ENCODE data around the gene MYO15A.

Gene MYO15A

DNA sequence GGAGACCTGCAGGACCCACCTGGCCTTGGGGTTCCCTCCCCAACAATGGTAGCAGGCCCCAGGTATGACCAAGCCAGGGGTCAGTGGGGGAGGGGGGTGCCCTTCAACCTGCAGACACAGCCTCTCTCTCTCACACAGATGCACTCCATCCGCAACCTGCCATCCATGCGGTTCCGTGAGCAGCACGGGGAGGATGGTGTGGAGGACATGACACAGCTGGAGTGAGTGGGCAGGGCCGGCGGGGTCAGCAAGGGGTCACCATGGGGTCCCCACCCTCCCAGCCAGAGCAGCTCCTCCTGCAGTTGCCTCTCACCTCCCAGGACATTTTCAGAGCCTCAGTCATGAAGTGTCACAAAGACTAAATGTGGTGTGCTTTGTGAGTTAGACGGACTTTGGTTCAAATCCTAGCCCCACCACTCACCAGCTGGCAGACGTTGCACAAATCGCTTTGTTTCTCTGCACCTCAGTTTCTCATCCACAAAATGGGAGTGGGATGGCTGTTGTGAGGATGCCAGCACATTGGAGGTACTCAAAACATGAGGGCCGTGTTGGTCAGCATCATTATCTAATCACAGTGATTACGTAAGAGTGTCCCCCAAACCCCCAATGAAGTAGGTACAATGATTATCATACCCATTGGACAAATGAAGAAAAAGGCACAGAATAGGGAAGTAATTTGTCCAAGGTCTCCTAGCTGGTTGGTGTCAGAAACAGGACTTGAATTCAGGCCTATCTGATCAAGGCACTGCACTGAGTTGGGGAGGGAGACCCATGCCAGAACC lies 16.0 kb downstream of the MYO15A start:
- DNase-seq (ENCODE audit: low read depth in 2 of 2): no peak

DNA sequence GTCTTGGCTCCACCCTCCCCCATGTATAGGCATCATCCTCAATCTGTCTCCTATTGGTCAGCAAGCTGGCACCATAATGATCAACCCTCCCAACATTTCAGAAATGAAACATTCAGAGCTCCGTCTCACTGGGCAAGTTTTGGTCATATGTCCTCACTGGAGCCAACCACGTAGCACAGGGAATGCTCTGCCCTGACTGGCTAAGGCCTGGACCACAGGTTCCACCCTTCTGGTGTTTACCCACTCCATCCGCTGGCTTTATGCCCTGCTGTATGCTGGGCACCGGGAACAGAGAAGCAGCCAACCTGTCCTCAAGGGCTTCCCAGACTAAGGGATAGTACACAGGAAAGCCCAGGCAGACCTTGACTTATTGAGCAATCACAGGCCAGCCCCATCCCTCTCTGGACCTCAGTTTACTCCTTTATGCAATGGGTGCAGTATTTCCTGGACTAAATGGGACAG lies 20.5 kb downstream of the MYO15A start:
- DNase-seq (ENCODE audit: low read depth in 2 of 2): no peak

DNA sequence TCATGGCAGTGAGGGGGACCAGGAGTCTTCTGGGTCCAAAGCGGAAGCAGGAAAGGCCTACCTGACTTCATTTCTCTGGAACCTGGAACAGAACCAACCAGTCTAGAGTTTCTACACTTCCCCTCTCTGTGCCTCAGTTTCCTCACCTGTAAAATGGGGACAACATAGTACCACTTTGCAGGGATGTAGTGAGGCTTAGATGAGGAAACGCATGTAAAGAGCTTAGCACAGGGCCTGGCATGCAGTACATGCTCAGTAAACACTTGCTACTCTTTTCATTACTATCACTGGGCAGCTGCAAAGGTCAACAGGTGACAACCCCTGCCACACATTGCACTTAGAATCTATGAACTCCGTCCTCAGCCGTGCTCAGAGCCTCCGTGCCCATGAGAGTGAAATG lies 24.2 kb downstream of the MYO15A start:
- DNase-seq (ENCODE audit: low read depth in 2 of 2): no peak

DNA sequence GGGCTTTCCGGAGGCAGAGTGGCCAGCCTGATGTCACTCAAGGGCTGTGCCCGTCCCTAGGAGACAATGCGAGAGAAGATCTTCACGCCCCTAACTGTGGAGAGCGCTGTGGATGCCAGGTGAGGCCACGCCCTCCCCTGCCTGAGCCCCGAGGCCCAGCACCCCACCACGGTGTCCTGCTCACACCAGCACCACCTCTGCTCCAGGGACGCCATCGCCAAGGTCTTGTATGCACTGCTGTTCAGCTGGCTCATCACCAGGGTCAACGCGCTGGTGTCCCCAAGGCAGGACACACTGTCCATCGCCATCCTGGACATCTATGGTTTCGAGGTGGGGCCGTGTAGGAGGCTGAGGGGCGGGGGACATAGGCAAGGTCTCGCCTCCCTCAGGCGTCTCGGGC lies 27.8 kb downstream of the MYO15A start:
- no peak for DNase-seq (ENCODE audit: low read depth in 2 of 2)

DNA sequence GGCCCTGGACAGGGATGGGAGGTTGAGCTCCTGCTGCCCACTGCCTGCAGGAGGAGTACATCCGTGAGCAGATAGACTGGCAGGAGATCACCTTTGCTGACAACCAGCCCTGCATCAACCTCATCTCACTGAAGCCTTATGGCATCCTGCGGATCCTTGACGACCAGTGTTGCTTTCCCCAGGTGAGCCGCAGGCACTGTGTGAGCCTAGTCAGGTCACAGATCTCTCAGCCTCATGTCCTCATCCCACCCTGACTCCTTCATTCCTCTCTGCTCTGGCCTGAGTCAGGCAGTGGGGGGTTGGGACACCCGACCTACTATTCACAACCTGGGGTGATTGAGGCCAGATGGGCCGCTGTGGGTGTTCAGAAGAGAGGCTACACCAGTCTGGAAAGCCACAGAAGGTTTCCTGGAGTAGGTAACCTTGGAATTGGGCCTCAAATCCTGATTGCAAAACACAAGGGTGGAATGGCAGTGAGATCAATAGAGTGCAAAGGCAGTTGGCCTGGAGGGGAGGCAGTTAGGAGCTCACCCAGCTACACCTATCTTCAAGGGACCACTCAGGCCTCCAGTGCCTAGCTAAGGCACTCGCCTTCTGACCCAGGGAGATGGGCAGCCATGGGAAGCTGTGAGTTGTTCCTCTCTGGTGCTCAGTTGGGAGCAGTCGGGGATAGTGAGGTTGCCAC lies 29.7 kb downstream of the MYO15A start:
- DNase-seq (ENCODE audit: low read depth in 2 of 2): no peak

DNA sequence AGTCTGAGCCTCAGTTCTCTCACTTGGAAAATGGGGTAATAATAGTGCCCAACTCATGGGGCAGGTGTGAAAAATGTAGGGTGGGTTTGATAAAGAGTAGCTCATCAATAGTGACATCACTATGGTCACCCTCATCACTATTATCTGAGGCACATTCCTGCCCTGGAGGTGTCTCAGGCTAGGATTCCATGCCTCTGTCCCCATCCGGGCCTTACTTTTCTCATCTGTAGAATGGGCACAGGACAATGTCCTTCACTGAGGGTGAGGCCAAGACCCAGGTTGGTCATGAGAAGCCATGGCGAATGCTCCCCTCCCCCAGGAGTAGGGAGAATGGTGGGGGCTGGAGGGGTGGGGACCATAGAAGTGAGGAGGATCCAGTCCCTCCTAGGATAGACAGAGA lies 30.5 kb downstream of the MYO15A start:
- DNase-seq (ENCODE audit: low read depth in 2 of 2): no peak

DNA sequence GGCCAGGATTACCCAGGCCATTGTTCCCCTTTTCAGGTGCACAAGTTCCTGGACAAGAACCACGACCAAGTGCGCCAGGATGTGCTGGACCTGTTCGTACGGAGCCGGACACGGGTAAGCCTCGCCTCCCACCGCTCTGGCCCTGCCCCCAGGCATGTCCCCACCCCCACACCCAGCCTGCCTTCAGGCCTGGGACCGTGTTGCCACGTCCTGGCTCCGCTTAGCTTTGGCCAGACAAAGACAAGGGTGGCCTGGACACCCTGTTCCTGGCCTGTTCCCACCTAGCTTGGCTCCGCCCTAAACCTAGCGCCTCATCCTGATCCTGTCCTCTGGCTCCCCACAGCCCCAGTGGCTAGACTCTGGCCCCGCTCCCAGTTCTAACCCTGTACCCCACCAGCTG lies 30.9 kb downstream of the MYO15A start:
- DNase-seq (ENCODE audit: low read depth in 2 of 2): no peak

DNA sequence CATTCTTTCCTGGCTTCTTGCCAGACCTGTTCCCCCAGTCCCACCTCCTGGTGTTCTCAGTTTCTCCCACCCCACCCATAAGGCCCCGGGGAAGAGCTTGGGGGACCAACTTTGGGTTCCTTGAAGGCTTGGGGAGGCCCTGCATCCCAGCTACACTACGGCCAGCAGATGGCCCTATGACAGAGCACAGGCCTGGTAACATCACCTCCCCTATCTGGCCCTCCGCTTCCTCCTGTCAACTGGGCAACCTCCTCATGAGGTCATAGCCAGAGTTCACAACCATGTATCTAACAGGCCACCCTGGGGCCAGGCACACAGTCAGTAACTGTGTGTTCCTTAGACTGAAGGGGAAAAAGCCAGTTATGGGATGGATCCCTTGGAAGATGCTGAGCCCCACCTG lies 31.4 kb downstream of the MYO15A start:
- DNase-seq (ENCODE audit: low read depth in 2 of 2): no peak

DNA sequence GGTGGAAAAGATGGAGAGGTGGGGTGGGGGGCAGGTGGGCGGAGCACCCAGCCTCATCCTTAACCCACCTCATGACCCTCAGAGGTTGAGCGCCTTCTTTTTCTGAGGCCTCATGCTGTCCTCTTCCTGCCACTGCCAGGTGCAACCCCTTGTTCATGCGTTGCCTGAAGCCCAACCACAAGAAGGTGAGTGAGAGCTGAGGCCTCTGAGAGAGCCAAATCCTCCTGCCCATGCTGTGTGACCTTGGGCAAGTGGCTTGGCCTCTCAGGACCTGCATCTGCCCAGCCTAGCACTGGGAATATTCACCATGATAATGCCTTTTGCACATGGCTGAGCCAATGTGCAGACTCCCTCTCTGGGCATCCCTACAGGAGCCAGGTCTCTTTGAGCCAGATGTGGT lies 32.1 kb downstream of the MYO15A start:
- no peak for DNase-seq (ENCODE audit: low read depth in 2 of 2)

DNA sequence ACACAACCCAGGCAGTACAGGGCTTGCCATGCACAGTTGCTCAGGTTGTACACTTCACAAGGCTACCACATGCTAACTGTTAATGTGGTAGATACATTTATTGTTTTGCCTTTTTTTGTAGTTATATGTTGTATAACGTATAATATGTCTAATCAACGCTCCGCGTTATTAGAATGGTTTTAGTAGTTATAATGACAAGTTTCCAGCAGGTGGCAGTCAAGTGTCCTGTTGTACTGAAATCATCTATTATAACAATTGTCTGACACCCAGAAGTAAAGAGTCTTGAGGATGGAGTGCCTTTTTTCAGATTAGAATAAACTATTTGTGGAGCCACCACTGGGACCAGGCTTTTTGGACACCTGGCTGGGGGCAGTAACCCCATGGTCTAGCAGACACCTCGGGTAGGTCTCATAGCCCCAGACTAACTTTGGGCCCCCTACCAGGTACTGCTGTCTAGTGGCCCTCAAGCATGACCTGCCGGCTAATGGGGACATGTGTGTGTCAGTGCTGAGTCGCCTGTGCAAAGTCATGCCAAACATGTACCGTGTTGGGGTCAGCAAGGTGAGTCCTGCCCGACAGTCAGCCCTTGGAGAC lies 32.8 kb downstream of the MYO15A start:
- DNase-seq (ENCODE audit: low read depth in 2 of 2): peak in 1 of 2 donors; percentile 7

DNA sequence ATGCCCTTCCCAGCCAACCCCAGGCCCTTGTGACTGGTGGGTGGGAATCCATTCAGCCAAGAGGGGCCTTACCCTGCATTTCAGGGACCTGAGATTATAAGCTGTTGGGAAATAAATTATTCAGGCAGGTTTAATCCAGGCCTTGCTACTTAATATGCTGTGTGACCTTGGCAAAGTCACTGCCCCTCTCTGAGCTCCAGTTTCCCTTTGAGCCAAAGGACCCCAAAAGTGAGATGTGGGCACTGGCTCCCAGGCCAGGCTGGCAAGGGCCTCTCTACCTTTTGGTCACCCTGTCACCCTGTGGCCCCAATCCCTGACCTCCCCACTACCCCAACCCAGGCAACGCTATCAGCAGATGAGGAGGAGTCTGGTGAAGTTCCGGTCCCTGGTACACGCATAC lies 33.9 kb downstream of the MYO15A start:
- no peak for DNase-seq (ENCODE audit: low read depth in 2 of 2)

DNA sequence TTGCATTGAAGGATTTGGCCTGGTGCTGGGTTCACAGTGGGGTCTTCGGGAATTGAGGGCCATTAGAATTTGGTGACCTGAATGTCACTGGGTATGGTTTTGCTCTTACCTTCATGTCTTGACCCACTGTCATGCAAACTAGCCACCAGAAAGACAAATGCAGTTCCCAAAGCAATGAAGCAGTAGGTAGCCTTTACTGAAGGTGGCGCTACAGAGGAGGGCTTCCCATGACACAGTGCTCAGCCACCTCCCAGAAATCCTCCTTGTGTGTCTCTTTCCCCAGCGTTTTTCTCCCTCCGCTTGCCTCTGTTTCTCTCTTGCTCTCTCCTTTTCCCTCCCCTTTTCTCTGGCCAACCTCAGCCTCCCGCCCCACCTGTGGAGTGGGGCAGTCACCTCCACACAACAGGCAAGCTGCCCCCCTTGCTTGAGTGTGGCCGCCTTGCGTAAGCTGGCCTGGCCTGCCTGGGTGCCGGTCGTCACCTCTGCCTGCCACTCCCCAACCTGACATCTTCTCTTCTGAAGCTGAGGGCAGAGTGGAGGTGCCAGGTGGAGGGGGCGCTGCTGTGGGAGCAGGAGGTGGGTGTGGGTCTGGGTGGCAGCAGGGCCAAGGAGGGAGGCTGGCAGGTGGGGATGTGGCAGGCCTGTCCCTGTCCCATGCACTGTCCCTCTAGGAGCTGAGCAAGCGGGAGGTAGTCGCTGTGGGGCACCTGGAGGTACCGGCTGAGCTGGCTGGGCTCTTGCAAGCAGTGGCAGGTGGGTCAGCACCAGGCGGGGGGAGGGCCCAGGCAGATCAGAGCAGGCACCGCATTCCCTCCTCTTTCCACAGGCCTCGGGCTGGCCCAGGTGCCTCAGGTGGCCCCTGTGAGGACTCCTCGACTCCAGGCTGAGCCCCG lies 34.7 kb downstream of the MYO15A start:
- DNase-seq (ENCODE audit: low read depth in 2 of 2): no peak

DNA sequence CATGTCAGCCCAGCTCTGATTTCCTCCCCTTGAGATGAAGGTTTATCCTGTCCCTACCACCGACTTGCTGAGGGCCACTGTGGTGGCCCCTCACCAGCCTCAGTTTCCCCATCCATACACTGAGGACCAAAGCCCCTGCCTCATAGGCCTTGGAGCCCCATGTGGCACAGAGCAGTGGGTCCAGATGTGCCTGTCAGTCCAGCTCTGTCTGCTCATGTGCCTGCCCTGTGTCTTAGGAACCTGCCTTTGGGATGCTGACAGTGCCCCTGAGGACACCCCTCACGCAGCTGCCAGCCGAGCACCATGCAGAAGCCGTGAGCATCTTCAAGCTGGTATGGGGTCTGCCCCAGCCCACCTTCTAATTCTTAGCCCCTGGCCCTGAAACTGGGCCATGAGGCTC lies 35.7 kb downstream of the MYO15A start:
- no peak for DNase-seq (ENCODE audit: low read depth in 2 of 2)

DNA sequence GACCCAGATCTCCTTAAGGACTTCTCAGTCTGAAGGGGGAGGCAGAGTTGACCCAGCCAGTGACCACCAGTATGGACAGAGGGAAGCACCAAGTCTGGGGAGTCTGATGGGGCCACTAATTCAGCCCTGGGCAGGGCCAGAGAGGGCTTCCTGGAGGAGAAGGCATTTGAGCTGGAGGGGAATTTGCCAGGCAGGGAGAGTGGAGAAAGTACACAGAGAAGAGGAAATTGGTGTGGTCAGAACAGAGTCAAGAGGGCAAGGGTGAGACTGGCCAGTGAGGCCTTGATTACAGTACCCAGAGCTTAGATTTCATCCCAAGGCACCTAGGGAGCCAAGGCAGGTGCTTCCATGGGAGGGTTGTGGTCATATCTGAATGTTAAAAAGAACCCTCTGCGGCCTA lies 36.3 kb downstream of the MYO15A start:
- no peak for DNase-seq (ENCODE audit: low read depth in 2 of 2)

DNA sequence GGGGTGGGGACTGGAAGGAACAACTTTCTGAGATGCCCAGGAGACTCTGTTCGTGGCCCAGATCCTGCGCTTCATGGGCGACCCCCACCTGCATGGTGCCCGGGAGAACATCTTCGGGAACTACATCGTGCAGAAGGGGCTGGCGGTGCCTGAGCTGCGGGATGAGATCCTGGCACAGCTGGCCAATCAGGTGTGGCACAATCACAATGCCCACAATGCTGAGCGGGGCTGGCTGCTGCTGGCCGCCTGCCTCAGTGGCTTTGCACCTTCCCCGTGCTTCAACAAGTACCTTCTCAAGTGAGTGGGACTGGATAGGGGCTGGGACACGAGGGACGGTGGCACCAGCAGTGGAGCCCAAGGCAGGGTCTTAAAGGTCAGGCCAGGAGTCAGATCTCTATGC lies 37.3 kb downstream of the MYO15A start:
- no peak for DNase-seq (ENCODE audit: low read depth in 2 of 2)

DNA sequence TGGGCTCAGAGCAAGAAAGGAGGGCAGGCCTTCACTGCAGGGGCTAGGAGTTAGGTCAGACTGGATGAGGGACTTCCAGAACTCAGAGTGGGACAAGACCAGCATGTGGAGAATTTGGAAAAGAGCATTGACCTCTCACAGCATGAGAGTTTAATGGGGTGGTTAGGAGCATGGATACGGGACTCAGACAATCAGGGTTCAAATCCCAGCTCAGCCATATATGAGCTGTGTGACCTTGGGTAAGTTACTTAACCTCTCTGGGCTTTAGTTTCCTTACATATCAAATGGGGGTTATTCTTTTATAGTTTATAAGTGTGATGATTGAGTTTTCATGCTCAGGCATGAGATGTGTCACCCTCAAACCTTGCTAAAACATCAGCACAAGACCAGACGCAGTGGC lies 37.7 kb downstream of the MYO15A start:
- DNase-seq (ENCODE audit: low read depth in 2 of 2): no peak

DNA sequence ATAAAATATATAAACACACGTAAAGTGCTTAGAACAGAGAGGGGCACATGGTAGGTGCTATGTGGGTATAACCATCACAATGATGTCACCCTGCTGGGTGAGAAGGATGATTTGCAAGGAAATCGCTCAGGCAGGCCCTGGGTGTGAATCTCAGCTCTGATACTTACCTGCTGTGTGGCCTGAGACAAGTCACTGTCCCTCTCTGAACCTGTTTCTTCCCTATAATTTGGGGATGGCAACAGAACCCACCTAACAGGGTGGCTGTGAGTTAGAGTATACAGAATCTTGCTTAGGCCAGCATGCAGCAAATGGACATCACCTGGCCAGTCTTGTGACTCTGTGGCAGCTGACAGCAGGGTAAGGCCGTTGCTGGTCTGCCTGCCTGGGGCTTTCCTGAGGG lies 38.4 kb downstream of the MYO15A start:
- no peak for DNase-seq (ENCODE audit: low read depth in 2 of 2)

DNA sequence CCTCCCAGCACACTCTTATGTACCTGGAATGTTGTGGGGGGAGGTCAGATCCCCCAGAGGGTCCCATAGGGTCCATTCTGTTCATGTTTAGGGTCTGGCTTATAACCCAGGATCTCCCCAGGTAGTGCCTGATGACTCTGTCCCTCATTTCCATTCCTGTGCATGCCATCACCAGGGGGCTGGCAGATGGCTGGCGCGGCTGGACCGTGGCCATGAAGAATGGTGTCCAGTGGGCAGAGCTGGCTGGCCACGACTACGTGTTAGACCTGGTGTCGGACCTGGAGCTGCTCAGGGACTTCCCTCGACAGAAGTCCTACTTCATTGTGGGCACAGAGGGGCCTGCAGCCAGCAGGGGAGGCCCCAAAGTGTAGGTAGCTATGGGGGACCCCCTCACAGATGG lies 40.0 kb downstream of the MYO15A start:
- DNase-seq (ENCODE audit: low read depth in 2 of 2): no peak

DNA sequence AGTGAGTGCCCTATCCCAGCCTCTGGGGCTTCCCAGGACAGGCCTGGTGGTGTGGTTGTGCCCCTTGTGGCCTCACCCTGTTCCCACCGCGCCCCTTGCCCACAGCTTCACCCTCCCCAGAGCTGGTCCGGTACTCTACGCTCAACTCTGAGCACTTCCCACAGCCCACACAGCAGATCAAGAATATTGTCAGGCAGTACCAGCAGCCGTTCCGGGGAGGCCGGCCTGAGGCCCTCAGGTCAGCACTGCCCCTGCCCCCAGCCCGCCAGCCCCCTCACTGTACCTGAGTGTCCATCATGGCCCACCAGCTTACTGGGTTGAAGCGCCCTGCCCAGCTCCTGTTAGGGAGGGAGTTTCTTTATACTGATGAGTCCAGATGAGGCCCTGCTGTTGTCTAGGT lies 42.7 kb downstream of the MYO15A start:
- no peak for DNase-seq (ENCODE audit: low read depth in 2 of 2)

DNA sequence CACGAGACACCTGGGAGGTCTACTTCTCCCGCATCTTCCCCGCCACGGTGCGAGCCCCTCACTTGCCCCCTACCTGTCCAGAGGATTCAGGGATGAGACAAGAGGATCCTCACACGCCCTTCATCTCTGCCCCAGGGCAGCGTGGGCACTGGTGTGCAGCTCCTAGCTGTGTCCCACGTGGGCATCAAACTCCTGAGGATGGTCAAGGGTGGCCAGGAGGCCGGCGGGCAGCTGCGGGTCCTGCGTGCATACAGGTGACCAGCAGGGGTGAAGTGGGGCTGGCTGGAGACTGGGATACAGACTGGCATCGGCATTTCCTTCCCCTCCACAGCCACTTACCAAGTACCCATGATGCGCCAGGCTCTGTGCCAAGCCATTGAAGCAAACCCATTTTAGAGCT lies 46.6 kb downstream of the MYO15A start:
- no peak for DNase-seq (ENCODE audit: low read depth in 2 of 2)

DNA sequence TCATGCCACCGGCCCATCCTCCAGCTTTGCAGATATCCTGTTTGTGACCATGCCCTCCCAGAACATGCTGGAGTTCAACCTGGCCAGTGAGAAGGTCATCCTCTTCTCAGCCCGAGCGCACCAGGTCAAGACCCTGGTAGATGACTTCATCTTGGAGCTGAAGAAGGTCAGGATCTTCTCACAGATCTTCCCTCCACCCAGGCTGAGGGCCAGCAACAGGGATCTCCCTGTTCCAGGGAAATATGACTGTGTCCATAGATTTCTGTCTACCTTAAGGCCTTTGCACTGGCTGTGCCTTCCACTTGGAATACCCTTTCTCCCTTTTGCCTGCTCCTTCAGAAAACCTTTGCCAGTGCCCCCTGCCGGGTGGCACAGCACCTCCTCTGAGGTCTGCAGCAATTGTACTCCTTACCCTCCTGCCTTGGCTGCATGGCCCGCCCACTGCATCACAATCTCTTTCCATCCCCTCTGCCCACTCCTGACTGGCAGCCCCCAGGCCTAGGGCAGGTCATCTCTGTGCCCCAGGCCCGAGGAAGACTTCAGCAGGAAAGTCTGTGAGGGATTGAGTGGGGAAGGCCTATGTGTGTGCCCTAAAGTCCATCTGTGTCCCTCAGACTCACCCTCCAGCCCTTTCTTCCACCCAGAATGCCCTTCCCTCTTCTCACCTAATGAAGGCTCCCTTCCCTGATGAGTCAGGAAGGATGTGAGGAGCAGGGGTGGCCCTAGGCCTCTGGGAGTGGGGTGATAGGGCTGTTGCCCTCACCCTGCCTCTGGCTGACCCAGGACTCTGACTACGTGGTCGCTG lies 47.8 kb downstream of the MYO15A start:
- DNase-seq (ENCODE audit: low read depth in 2 of 2): no peak

DNA sequence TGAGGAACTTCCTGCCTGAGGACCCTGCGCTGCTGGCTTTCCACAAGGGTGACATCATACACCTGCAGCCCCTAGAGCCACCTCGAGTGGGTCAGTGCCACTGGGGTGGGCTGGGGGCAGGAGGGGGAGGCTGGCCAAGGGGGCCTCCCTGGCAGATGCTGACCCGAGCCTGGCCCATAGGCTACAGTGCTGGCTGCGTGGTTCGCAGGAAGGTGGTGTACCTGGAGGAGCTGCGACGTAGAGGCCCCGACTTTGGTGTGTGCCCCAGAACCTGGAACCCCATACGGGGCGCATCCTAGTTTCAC lies 48.4 kb downstream of the MYO15A start:
- no peak for DNase-seq (ENCODE audit: low read depth in 2 of 2)

All from stimulated activated CD8-positive, alpha-beta memory T cell treated with anti-CD3 and anti-CD28 coated beads, Interleukin-15, amount 100 ng/mL, for 48 hours (primary cell).